CD4-positive, alpha-beta T cell treated with Interleukin-4 for 1 hour (primary cell): Measurements from ENCODE around the gene NEU4.

Experiments used
- DNase-seq, 2 donors: peaks; one replicate each; pipeline ENCODE4 v3.0.0-alpha.2; 2020 to 2022

NEU4 gene

GRCh38 chr2:241853651-241854341 is 44.8 kb downstream of the NEU4 start:
- DNase-seq = no peak

GRCh38 chr2:241854342-241855244 is 45.6 kb downstream of the NEU4 start:
- no peak for DNase-seq

GRCh38 chr2:241855245-241855887 is 46.4 kb downstream of the NEU4 start:
- no peak for DNase-seq

- DNase-seq = no peak
Observed at GRCh38 chr2:241855888-241856422, 47.0 kb downstream of the NEU4 start.

- DNase-seq = no peak
Observed at GRCh38 chr2:241857041-241857541, 48.1 kb downstream of the NEU4 start.

- no peak for DNase-seq
Observed at GRCh38 chr2:241857572-241858121, 48.7 kb downstream of the NEU4 start.

GRCh38 chr2:241858206-241859016 is 49.4 kb downstream of the NEU4 start, which contains the start of gene PDCD1:
PDCD1 (minus strand) TSS chr2:241858894; CDS start chr2:241858838, 56 bp downstream.
- peak; percentile 45 to 70 for DNase-seq

- no peak for DNase-seq
Observed at GRCh38 chr2:241859017-241859435, 50.0 kb downstream of the NEU4 start.

GRCh38 chr2:241859436-241860183 is 50.6 kb downstream of the NEU4 start:
- DNase-seq = peak; percentile 32 to 41

- DNase-seq = no peak
Observed at GRCh38 chr2:241860184-241861078, 51.4 kb downstream of the NEU4 start.

- DNase-seq = no peak
Observed at GRCh38 chr2:241861264-241861663, 52.3 kb downstream of the NEU4 start.

- no peak for DNase-seq
Observed at GRCh38 chr2:241862093-241862492, 53.1 kb downstream of the NEU4 start.

- DNase-seq = no peak
Observed at GRCh38 chr2:241862775-241863535, 54.0 kb downstream of the NEU4 start.

GRCh38 chr2:241863536-241863954 is 54.6 kb downstream of the NEU4 start:
- DNase-seq = peak in 1 of 2 donors; percentile 53

GRCh38 chr2:241864168-241864849 is 55.3 kb downstream of the NEU4 start:
- DNase-seq = no peak

GRCh38 chr2:241864850-241865213 is 55.8 kb downstream of the NEU4 start:
- no peak for DNase-seq

GRCh38 chr2:241865416-241865956 is 56.5 kb downstream of the NEU4 start:
- peak in 1 of 2 donors; percentile 37 for DNase-seq
